HK-2 (cell line): ENCODE data around the gene RGS16.
A peak's percentile ranks its signal among the peaks of the same experiment; 100 is the strongest.
"Not testable (repeated sequence)": the region's sequence is repeated elsewhere in the genome, so short reads cannot be mapped to it uniquely, and the experiment has no call there.

Experiments used
- DNase-seq: peaks from one replicate; pipeline ENCODE4 v3.0.0-alpha.2; 2018; ENCODE audit not compliant: unreplicated experiment

RGS16 gene

GRCh38 chr1:182604175-182605164, at the start of gene RGS16:
Gene RGS16 (minus strand): TSS chr1:182604389. CDS start chr1:182604259, 130 bp downstream.
- peak; percentile 83 for DNase-seq

GRCh38 chr1:182653986-182654385, 49.8 kb upstream of the RGS16 start:
- DNase-seq: no peak

GRCh38 chr1:182652933-182653332, 48.7 kb upstream of the RGS16 start:
- DNase-seq: no peak

- DNase-seq: no peak
Measured at GRCh38 chr1:182651339-182651724, 47.1 kb upstream of the RGS16 start.

GRCh38 chr1:182650678-182651338, 46.6 kb upstream of the RGS16 start:
- no peak for DNase-seq

- DNase-seq: no peak
Measured at GRCh38 chr1:182649041-182649440, 44.9 kb upstream of the RGS16 start.

- no peak for DNase-seq
Measured at GRCh38 chr1:182646739-182647138, 42.5 kb upstream of the RGS16 start.

GRCh38 chr1:182644886-182645285, 40.7 kb upstream of the RGS16 start:
- no peak for DNase-seq

GRCh38 chr1:182643699-182644098, 39.5 kb upstream of the RGS16 start:
- DNase-seq: no peak

GRCh38 chr1:182642461-182642860, 38.3 kb upstream of the RGS16 start:
- no peak for DNase-seq

GRCh38 chr1:182641561-182641960, 37.4 kb upstream of the RGS16 start:
- no peak for DNase-seq

- DNase-seq: no peak
Measured at GRCh38 chr1:182639330-182639729, 35.1 kb upstream of the RGS16 start.

GRCh38 chr1:182637769-182638168, 33.6 kb upstream of the RGS16 start:
- no peak for DNase-seq

GRCh38 chr1:182635871-182636270, 31.7 kb upstream of the RGS16 start:
- DNase-seq: no peak

- no peak for DNase-seq
Measured at GRCh38 chr1:182634306-182635072, 30.3 kb upstream of the RGS16 start.

- DNase-seq: no peak
Measured at GRCh38 chr1:182633657-182634281, 29.6 kb upstream of the RGS16 start.

GRCh38 chr1:182633031-182633430, 28.8 kb upstream of the RGS16 start:
- DNase-seq: no peak

- DNase-seq: not testable (repeated sequence)
Measured at GRCh38 chr1:182632441-182632857, 28.3 kb upstream of the RGS16 start.

GRCh38 chr1:182631954-182632353, 27.8 kb upstream of the RGS16 start:
- no peak for DNase-seq

GRCh38 chr1:182631053-182631677, 27.0 kb upstream of the RGS16 start:
- no peak for DNase-seq

GRCh38 chr1:182630586-182630985, 26.4 kb upstream of the RGS16 start:
- no peak for DNase-seq
